ENCODE measurements around the gene STXBP3. TPM values are rescaled to one million over a fixed set of nuclear protein-coding genes. Genes with fewer than 3 reads are reported as not detected.

STXBP3 gene
- total and polyA plus RNA-seq, 2 donors (not counting 3 experiments of a cell fraction or from before 2014, with no cell fraction given): 9.4 to 44.1 TPM

GRCh38 chr1:108829498-108829916 is 83.0 kb downstream of the STXBP3 start:
- H3K4me3 ChIP-seq (replicated peaks in 1 of 3; ENCODE audit: insufficient read depth in 1 of 3, low read depth in 1 of 3, low read length in 3 of 3): no peak overlapping the region

DNA sequence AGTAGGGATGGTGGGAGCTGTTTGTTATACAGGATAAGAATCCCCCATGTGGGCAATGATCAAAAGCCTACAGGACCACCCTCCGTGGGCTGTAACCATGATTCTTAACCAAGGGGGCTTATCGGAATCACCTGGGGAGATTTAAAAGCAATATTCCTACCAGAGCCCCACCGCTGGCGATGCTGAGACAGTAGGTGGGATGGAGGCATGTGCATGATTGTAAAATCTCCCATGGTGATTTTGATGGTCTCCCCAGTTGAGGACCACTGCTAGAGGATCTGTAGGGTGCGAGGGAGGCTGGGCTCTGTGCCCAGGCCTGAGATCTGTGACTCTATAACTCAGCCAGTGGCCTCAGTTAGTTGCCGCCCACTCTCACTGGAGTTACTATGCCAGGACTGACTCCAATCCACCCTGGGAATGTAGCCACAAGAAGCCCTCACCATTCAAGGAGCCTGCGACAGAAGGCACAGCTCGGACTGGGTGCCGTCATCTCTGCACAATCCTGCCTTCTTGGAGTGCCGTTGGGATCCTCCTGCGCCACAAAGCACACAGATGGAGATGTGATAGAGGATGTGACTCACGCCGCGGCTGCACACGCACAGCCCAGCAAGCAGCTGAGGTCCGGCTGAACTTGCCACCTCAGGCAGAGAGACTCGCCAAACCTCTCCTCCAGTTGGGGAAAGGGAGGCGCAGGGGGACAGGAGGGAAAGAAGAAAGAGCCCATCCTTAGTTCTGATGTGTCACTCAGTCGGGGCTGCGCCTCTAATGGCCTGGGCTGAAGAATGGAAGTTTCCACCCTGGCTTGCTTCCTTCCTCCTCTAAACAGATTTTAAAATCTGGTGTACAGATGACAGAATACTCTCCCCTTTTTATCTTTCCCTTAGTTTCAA is 83.9 kb downstream of the STXBP3 start:
- H3K27ac ChIP-seq (ENCODE audit: insufficient read depth, low read depth, low read length): peak overlapping the region; percentile 96
- peaks cover 29% of the 10 kb centered on the region for H3K4me1 ChIP-seq (ENCODE audit: control insufficient read depth, extremely low read depth, insufficient read depth, low read length)
- H3K4me2 ChIP-seq (ENCODE audit: insufficient read depth, low read length): peak overlapping the region; percentile 77
- H2AFZ ChIP-seq (ENCODE audit: low read depth, low read length): peak overlapping the region; percentile 7
- no peaks in the 10 kb centered on the region for H4K20me1 ChIP-seq (replicated peaks; ENCODE audit: control insufficient read depth, extremely low read depth, insufficient read depth, low read length)
- no peaks in the 10 kb centered on the region for H3K27me3 ChIP-seq (ENCODE audit: control insufficient read depth in 2 of 2, insufficient read depth in 2 of 2, low read length in 2 of 2)
- H3K9ac ChIP-seq (replicated peaks; ENCODE audit: extremely low read depth, insufficient read depth, low read length): peak overlapping the region; percentile 75
- no peaks in the 10 kb centered on the region for H3K36me3 ChIP-seq (ENCODE audit: control insufficient read depth in 2 of 2, extremely low read depth in 1 of 2, insufficient read depth in 2 of 2, low read length in 2 of 2)
- TF ChIP-seq, protein P1, sequence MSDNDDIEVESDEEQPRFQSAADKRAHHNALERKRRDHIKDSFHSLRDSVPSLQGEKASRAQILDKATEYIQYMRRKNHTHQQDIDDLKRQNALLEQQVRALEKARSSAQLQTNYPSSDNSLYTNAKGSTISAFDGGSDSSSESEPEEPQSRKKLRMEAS (IDR thresholded peaks at IDR 0.05; ENCODE audit: insufficient read depth, insufficient read length): no peak
- TF ChIP-seq POLR2A (IDR thresholded peaks at IDR 0.05; ENCODE audit: low read depth, low read length) (no peak), GATA2 (IDR thresholded peaks at IDR 0.05; ENCODE audit: insufficient read depth, insufficient read length, low read depth, low read length) (peak; percentile 68), EZH2 (IDR thresholded peaks at IDR 0.05; ENCODE audit: borderline replicate concordance, low read depth, low read length, severe bottlenecking) (no peak), JUN (IDR thresholded peaks at IDR 0.05; ENCODE audit: borderline replicate concordance, insufficient read depth, insufficient read length, low read depth) (peak; percentile 86), MYC (IDR thresholded peaks at IDR 0.05; ENCODE audit: low read depth, low read length) (peak; percentile 43), POLR2AphosphoS5 (IDR thresholded peaks at IDR 0.05; ENCODE audit: insufficient read depth, low read depth, low read length) (peak; percentile 92), FOS (IDR thresholded peaks at IDR 0.05; ENCODE audit: borderline replicate concordance, insufficient read depth, low read length) (peak; percentile 81)
- TF ChIP-seq, protein P2, sequence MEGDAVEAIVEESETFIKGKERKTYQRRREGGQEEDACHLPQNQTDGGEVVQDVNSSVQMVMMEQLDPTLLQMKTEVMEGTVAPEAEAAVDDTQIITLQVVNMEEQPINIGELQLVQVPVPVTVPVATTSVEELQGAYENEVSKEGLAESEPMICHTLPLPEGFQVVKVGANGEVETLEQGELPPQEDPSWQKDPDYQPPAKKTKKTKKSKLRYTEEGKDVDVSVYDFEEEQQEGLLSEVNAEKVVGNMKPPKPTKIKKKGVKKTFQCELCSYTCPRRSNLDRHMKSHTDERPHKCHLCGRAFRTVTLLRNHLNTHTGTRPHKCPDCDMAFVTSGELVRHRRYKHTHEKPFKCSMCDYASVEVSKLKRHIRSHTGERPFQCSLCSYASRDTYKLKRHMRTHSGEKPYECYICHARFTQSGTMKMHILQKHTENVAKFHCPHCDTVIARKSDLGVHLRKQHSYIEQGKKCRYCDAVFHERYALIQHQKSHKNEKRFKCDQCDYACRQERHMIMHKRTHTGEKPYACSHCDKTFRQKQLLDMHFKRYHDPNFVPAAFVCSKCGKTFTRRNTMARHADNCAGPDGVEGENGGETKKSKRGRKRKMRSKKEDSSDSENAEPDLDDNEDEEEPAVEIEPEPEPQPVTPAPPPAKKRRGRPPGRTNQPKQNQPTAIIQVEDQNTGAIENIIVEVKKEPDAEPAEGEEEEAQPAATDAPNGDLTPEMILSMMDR (IDR thresholded peaks at IDR 0.05; ENCODE audit: extremely low read depth in 1 of 2, insufficient read depth in 1 of 2, low read depth in 1 of 2, low read length in 2 of 2): no peak
- no peaks in the 10 kb centered on the region for H3K9me3 ChIP-seq (replicated peaks; ENCODE audit: control insufficient read depth, insufficient read depth, low read length)
- no peaks in the 10 kb centered on the region for H3K79me2 ChIP-seq (ENCODE audit: control insufficient read depth, insufficient read depth, low read length)
- CTCF ChIA-PET: interaction anchor here (0.7 to 11.0 kb wide), 8 partner anchors 13 to 73 kb away, joined by 3 to 247 read pairs (median 4); partner anchors contain the start of gene GPSM2
- BruUV-seq (replicated peaks): TSS peak; percentile 83
- peak overlapping the region in 1 of 3 experiments; percentile 28 for H3K4me3 ChIP-seq (replicated peaks in 1 of 3; ENCODE audit: insufficient read depth in 1 of 3, low read depth in 1 of 3, low read length in 3 of 3)
- POLR2A ChIA-PET: interaction anchor here (1.0 to 1.7 kb wide), 2 partner anchors 14 to 270 kb away, joined by 4 read pairs; no protein-coding TSS in a partner anchor
- dilution Hi-C loops (cut with MboI; ENCODE audit: extremely low pct_ligation_motif_present, low sequenced_read_pairs) (no loop called here), intact Hi-C loops (cut with micrococcal nuclease) (loop anchor here (1.0 to 5.0 kb wide), 6 partner anchors 14 to 567 kb away; partner anchors contain the start of genes SORT1 and STXBP3)
- FAIRE-seq (peak; percentile 95), DNase-seq (ENCODE audit: low read depth, low spot score) (peak; percentile 94)
- H3K9me1 ChIP-seq (replicated peaks; ENCODE audit: control insufficient read depth, extremely low read depth, insufficient read depth, low read length): no peaks in the 10 kb centered on the region

More at GRCh38 chr1:108829498-108829916, 83.0 kb downstream of the STXBP3 start:
- Histone ChIP-seq H2AFZ (ENCODE audit: low read depth, low read length) (no peak overlapping the region), H3K27me3 (ENCODE audit: control insufficient read depth in 2 of 2, insufficient read depth in 2 of 2, low read length in 2 of 2) (no peaks in the 10 kb centered on the region), H3K79me2 (ENCODE audit: control insufficient read depth, insufficient read depth, low read length) (no peaks in the 10 kb centered on the region), H3K9me1 (replicated peaks; ENCODE audit: control insufficient read depth, extremely low read depth, insufficient read depth, low read length) (no peaks in the 10 kb centered on the region), H3K27ac (ENCODE audit: insufficient read depth, low read depth, low read length) (peak overlapping the region; percentile 96), H3K4me2 (ENCODE audit: insufficient read depth, low read length) (no peak overlapping the region), H4K20me1 (replicated peaks; ENCODE audit: control insufficient read depth, extremely low read depth, insufficient read depth, low read length) (no peaks in the 10 kb centered on the region), H3K9ac (replicated peaks; ENCODE audit: extremely low read depth, insufficient read depth, low read length) (no peak overlapping the region), H3K9me3 (replicated peaks; ENCODE audit: control insufficient read depth, insufficient read depth, low read length) (no peaks in the 10 kb centered on the region), H3K36me3 (ENCODE audit: control insufficient read depth in 2 of 2, extremely low read depth in 1 of 2, insufficient read depth in 2 of 2, low read length in 2 of 2) (no peaks in the 10 kb centered on the region), H3K4me1 (ENCODE audit: control insufficient read depth, extremely low read depth, insufficient read depth, low read length) (peaks cover 29% of the 10 kb centered on the region)
- DNase-seq (ENCODE audit: low read depth, low spot score): peak; percentile 38
- no TSS peak for BruUV-seq (replicated peaks)
- no peak for FAIRE-seq
- dilution Hi-C loops (cut with MboI; ENCODE audit: extremely low pct_ligation_motif_present, low sequenced_read_pairs): no loop called here
- ChIA-PET POLR2A (no interaction called here), CTCF (interaction anchor here (0.5 to 11.0 kb wide), 11 partner anchors 8 to 283 kb away, joined by 3 to 247 read pairs (median 5); partner anchors contain the start of gene GPSM2)
- peak; percentile 63 for TF ChIP-seq JUN (IDR thresholded peaks at IDR 0.05; ENCODE audit: borderline replicate concordance, insufficient read depth, insufficient read length, low read depth)
- TF ChIP-seq GATA2 (IDR thresholded peaks at IDR 0.05; ENCODE audit: insufficient read depth, insufficient read length, low read depth, low read length): no peak
- intact Hi-C loops (cut with micrococcal nuclease): loop anchor here (2.0 kb wide), 1 partner anchor 137 kb away; the partner anchor contains the start of gene PRPF38B
